HCT116 (cell line): Measurements from ENCODE around the gene CYP11A1. TPM values are rescaled to one million over a fixed set of nuclear protein-coding genes. Genes with fewer than 3 reads are reported as not detected.

ENCODE experiments used
- ATAC-seq: fragments of 200-7000 bp; cut with Tn5 transposase; 2 replicates; pipeline ENCODE4 v1.9.1; 2020; ENCODE audit warnings: mild to moderate bottlenecking, moderate library complexity
- BruUV-seq: library from RNA; stranded (reverse); fragments of 400-500 nt; replicated peaks from 2 replicates; lab custom pipeline; 2021; lab: Mats Ljungman, UMichigan
- CTCF ChIA-PET: fragments of 300-600 bp; sonication (Branson Sonifier 250); formaldehyde crosslinking; loops from one replicate; lab custom pipeline; 2021; ENCODE audit warnings: antibody characterized with exemption; lab: Charles Lee
- POLR2A ChIA-PET: fragments of 300-600, 350-600 bp; sonication (Branson Sonifier 250); formaldehyde crosslinking; loops from one replicate; lab custom pipeline; 2021; ENCODE audit warnings: antibody characterized with exemption; lab: Charles Lee
- RAD21 ChIA-PET, 2 experiments: fragments of 300-600 bp; sonication (Branson Sonifier 250); formaldehyde crosslinking; loops; one replicate each; lab custom pipeline; 2023; ENCODE audit warnings: low total read pairs in 2 of 2; ENCODE audit not compliant: uncharacterized antibody in 2 of 2, unreplicated experiment in 2 of 2, low non-redundant PET in 1 of 2; lab: Charles Lee
- DNase-seq: peaks from one replicate; pipeline ENCODE4 v3.0.0-alpha.2; 2010; ENCODE audit warnings: low read depth, low spot score
- H2AFZ ChIP-seq: fragments of 200-600 bp; shearing (Covaris generic), sonication (generic); 2 replicates; pipeline ENCODE4 v1.6.1; 2017; ENCODE audit warnings: low read depth, mixed run types, mixed read lengths, antibody characterized with exemption, low read length; ENCODE audit not compliant: poor library complexity, severe bottlenecking
- H3K27ac ChIP-seq: 2 replicates; pipeline ENCODE4 v1.5.1; 2012; ENCODE audit warnings: low read depth, low read length
- H3K27me3 ChIP-seq: fragments of 200-600 bp; sonication (generic); 2 replicates; pipeline ENCODE4 v1.6.1; 2016; ENCODE audit warnings: mixed run types, low read length, mixed read lengths; ENCODE audit not compliant: insufficient read depth
- H3K36me3 ChIP-seq, 2 experiments: fragments of 200-500 bp in 1 of 2; fragments of 200-600 bp in 1 of 2; sonication (Bioruptor generic) in 1 of 2; sonication (generic) in 1 of 2; 2 replicates each; pipeline versions ENCODE4 v1.5.1 to v1.6.1; 2014 to 2016; ENCODE audit warnings: low read length in 2 of 2, inconsistent platforms in 1 of 2, mixed read lengths in 1 of 2, mixed run types in 1 of 2; ENCODE audit not compliant: insufficient read depth in 2 of 2, control insufficient read depth in 1 of 2
- H3K4me1 ChIP-seq, 2 experiments: fragments of 200-600 bp in 1 of 2; sonication (generic) in 1 of 2; 2 replicates each; pipeline versions ENCODE4 v1.5.1 to v1.6.1; 2012 to 2017; ENCODE audit warnings: low read length in 2 of 2, inconsistent platforms in 1 of 2, mild to moderate bottlenecking in 1 of 2, mixed read lengths in 1 of 2, mixed run types in 1 of 2, moderate library complexity in 1 of 2; ENCODE audit not compliant: insufficient read depth in 2 of 2, control insufficient read depth in 1 of 2
- H3K4me2 ChIP-seq: fragments of 200-600 bp; sonication (generic); 2 replicates; pipeline ENCODE4 v1.6.1; 2017; ENCODE audit warnings: mixed run types, low read length, mixed read lengths
- H3K4me3 ChIP-seq, 2 experiments: fragments of 200-600 bp in 1 of 2; sonication (generic) in 1 of 2; replicated peaks in 1 of 2; 2 replicates each; pipeline ENCODE4 v1.5.1; 2011 to 2016; ENCODE audit warnings: low read length in 2 of 2, control low read depth in 1 of 2, low read depth in 1 of 2, mild to moderate bottlenecking in 1 of 2, mixed read lengths in 1 of 2, mixed run types in 1 of 2
- H3K79me2 ChIP-seq: fragments of 200-600 bp; sonication (generic); 2 replicates; pipeline ENCODE4 v1.6.1; 2017; ENCODE audit warnings: mild to moderate bottlenecking, mixed run types, low read length, moderate library complexity, mixed read lengths; ENCODE audit not compliant: insufficient read depth
- H3K9ac ChIP-seq: fragments of 200-600 bp; sonication (generic); 2 replicates; pipeline ENCODE4 v1.6.1; 2016; ENCODE audit warnings: low read length, mixed read lengths
- H3K9me2 ChIP-seq: fragments of 200-600 bp; sonication (generic), shearing (Covaris generic); 2 replicates; pipeline ENCODE4 v1.6.1; 2017; ENCODE audit warnings: mixed run types, mild to moderate bottlenecking, moderate library complexity; ENCODE audit not compliant: insufficient read depth
- H3K9me3 ChIP-seq, 2 experiments: fragments of 200-500 bp in 1 of 2; fragments of 200-600 bp in 1 of 2; sonication (Bioruptor generic) in 1 of 2; sonication (generic) in 1 of 2; 2 replicates each; pipeline ENCODE4 v1.6.1; 2014 to 2017; ENCODE audit warnings: low read length in 2 of 2, mixed read lengths in 2 of 2, inconsistent platforms in 1 of 2, low read depth in 1 of 2, mild to moderate bottlenecking in 1 of 2, mixed run types in 1 of 2, moderate library complexity in 1 of 2; ENCODE audit not compliant: control insufficient read depth in 1 of 2, insufficient read depth in 1 of 2
- H4K20me1 ChIP-seq: fragments of 200-600 bp; sonication (generic), shearing (Covaris generic); 2 replicates; pipeline ENCODE4 v1.6.1; 2017; ENCODE audit warnings: mixed run types, mild to moderate bottlenecking, moderate library complexity; ENCODE audit not compliant: insufficient read depth
- CBX3 ChIP-seq: IDR thresholded peaks from 2 replicates; pipeline ENCODE4 v1.6.1; 2012; ENCODE audit warnings: low read depth
- CEBPB ChIP-seq: IDR thresholded peaks from 2 replicates; pipeline ENCODE4 v1.6.1; 2012; ENCODE audit warnings: low read depth
- ELF1 ChIP-seq: IDR thresholded peaks from 2 replicates; pipeline ENCODE4 v1.6.1; 2012; ENCODE audit warnings: low read depth, borderline replicate concordance
- EZH2 ChIP-seq: fragments of 200-600 bp; sonication (generic); IDR thresholded peaks from 2 replicates; pipeline ENCODE4 v1.6.1; 2017; ENCODE audit warnings: antibody characterized with exemption, mixed run types
- EZH2phosphoT487 ChIP-seq: fragments of 200-600 bp; IDR thresholded peaks from 2 replicates; pipeline ENCODE4 v1.6.1; 2018; ENCODE audit warnings: antibody characterized with exemption, borderline replicate concordance
- FOSL1 ChIP-seq: IDR thresholded peaks from 2 replicates; pipeline ENCODE4 v1.6.1; 2012; ENCODE audit warnings: low read depth
- JUND ChIP-seq: IDR thresholded peaks from 2 replicates; pipeline ENCODE4 v1.6.1; 2012
- POLR2A ChIP-seq: IDR thresholded peaks from 2 replicates; pipeline ENCODE4 v1.7.0; 2011; ENCODE audit warnings: borderline replicate concordance; ENCODE audit not compliant: insufficient read depth, insufficient read length; ENCODE audit errors: extremely low read depth
- POLR2AphosphoS5 ChIP-seq: IDR thresholded peaks from 2 replicates; pipeline ENCODE4 v1.6.1; 2011; ENCODE audit warnings: mild to moderate bottlenecking, low read depth, low read length, moderate library complexity
- RAD21 ChIP-seq: IDR thresholded peaks from 2 replicates; pipeline ENCODE4 v1.6.1; 2012; ENCODE audit warnings: low read depth, mild to moderate bottlenecking
- SIN3A ChIP-seq: IDR thresholded peaks from 2 replicates; pipeline ENCODE4 v1.6.1; 2012; ENCODE audit warnings: low read depth
- SRF ChIP-seq: IDR thresholded peaks from 2 replicates; pipeline ENCODE4 v1.6.1; 2012; ENCODE audit warnings: low read depth
- TCF7L2 ChIP-seq: IDR thresholded peaks from 2 replicates; pipeline ENCODE4 v1.7.0; 2011; ENCODE audit warnings: borderline replicate concordance, inconsistent platforms; ENCODE audit not compliant: insufficient read depth, insufficient read length; ENCODE audit errors: extremely low read depth
- YY1 ChIP-seq: IDR thresholded peaks from 2 replicates; pipeline ENCODE4 v1.6.1; 2011; ENCODE audit warnings: low read length, low read depth, moderate library complexity, mild to moderate bottlenecking; ENCODE audit not compliant: insufficient replicate concordance; ENCODE audit errors: extremely low read depth
- ZFX ChIP-seq: fragments of 450-650 bp; IDR thresholded peaks from 2 replicates; pipeline ENCODE4 v1.6.1; 2017
- ZNF274 ChIP-seq: fragments of 200-500 bp; sonication (Bioruptor generic); IDR thresholded peaks from 2 replicates; pipeline ENCODE4 v1.6.1; 2014; ENCODE audit warnings: mild to moderate bottlenecking, low read depth, low read length, inconsistent platforms
- intact Hi-C: fragments of 100-400 bp; cut with micrococcal nuclease; formaldehyde crosslinking; loops from 2 replicates; pipeline ENCODE4 v1.10.0; 2022
- total RNA-seq: library from RNA; stranded (reverse); gene quantifications from one replicate; pipeline ENCODE4 v1.2.1, GENCODE V29; 2021; ENCODE audit not compliant: unreplicated experiment
- TF ChIP-seq, protein P1 (sequence below): IDR thresholded peaks from 2 replicates; pipeline ENCODE4 v1.6.1; 2012; ENCODE audit warnings: low read depth
- TF ChIP-seq, protein P2 (sequence below): IDR thresholded peaks from 2 replicates; pipeline ENCODE4 v1.6.1; 2012
- TF ChIP-seq, protein P3 (sequence below), 3 experiments: fragments of 200-600 bp in 1 of 3; sonication (generic) in 1 of 3; IDR thresholded peaks in 2 of 3; conservative IDR thresholded peaks in 1 of 3; 2 replicates each; pipeline ENCODE4 v1.5.1; 2012 to 2017; ENCODE audit warnings: low read depth in 2 of 3, low read length in 2 of 3, antibody characterized with exemption in 1 of 3, borderline replicate concordance in 1 of 3, control low read depth in 1 of 3, mild to moderate bottlenecking in 1 of 3, mixed read lengths in 1 of 3, mixed run types in 1 of 3, moderate library complexity in 1 of 3; ENCODE audit not compliant: insufficient read depth in 1 of 3
- TF ChIP-seq, protein P4 (sequence below): IDR thresholded peaks from 2 replicates; pipeline ENCODE4 v1.6.1; 2011; ENCODE audit warnings: mild to moderate bottlenecking, low read length, moderate library complexity; ENCODE audit not compliant: insufficient replicate concordance; ENCODE audit errors: extremely low read depth

The CYP11A1 gene
- total RNA-seq, 1 experiment from 2014 or later = 0.57 TPM

DNA sequence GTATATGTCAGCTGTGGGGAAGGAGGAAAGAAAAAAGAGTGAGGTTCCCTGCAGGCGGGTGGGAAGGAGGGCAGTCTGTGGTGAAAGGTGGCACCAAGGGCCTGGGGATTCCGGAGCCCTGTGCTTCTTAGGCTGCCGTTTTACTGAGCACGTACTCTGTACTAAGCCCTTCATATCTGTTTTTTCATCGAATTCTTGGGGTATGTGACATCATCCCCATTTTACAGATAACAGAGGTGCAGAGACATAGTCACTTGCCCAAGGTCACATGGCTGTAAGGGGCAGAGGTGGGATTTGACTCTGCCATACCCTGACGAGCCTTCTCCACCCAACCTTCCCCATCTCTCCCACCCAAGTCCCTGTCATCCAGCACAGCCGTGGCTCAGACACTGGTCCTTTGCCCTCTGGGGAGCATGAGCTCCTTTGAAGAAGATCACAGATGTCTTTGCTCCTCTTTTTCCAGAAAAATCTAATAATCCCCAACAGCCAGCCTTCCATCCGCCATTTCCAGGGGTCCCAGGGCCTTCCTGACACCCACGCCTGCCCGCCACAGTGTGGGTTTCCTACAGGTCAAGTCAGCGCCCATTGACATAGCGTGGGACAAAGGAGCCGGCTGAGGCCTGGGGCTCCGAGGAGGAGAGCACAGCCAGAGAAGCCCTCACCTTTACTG is 24.2 kb downstream of the CYP11A1 start:
- BruUV-seq = no TSS peak
- RAD21 ChIA-PET = no interaction called here
- Histone ChIP-seq H3K4me1 (peaks cover 0 to 6% of the 10 kb centered on the region in 2 experiments; a peak in 1 of 4 replicates), H2AFZ (no peak overlapping the region), H4K20me1 (no peaks in the 10 kb centered on the region), H3K27ac (no peak overlapping the region), H3K9me3 (no peaks in the 10 kb centered on the region), H3K27me3 (no peaks in the 10 kb centered on the region)
- intact Hi-C loops = no loop called here
- no peak for ATAC-seq
- CTCF ChIA-PET = no interaction called here
- TF ChIP-seq SIN3A (no peak), RAD21 (no peak), CEBPB (no peak), JUND (no peak), ZNF274 (no peak), FOSL1 (no peak), TCF7L2 (no peak), POLR2AphosphoS5 (no peak), ZFX (no peak), ELF1 (no peak), YY1 (no peak), POLR2A (no peak), EZH2 (no peak), EZH2phosphoT487 (no peak), SRF (no peak), CBX3 (no peak)
- TF ChIP-seq, protein P1, sequence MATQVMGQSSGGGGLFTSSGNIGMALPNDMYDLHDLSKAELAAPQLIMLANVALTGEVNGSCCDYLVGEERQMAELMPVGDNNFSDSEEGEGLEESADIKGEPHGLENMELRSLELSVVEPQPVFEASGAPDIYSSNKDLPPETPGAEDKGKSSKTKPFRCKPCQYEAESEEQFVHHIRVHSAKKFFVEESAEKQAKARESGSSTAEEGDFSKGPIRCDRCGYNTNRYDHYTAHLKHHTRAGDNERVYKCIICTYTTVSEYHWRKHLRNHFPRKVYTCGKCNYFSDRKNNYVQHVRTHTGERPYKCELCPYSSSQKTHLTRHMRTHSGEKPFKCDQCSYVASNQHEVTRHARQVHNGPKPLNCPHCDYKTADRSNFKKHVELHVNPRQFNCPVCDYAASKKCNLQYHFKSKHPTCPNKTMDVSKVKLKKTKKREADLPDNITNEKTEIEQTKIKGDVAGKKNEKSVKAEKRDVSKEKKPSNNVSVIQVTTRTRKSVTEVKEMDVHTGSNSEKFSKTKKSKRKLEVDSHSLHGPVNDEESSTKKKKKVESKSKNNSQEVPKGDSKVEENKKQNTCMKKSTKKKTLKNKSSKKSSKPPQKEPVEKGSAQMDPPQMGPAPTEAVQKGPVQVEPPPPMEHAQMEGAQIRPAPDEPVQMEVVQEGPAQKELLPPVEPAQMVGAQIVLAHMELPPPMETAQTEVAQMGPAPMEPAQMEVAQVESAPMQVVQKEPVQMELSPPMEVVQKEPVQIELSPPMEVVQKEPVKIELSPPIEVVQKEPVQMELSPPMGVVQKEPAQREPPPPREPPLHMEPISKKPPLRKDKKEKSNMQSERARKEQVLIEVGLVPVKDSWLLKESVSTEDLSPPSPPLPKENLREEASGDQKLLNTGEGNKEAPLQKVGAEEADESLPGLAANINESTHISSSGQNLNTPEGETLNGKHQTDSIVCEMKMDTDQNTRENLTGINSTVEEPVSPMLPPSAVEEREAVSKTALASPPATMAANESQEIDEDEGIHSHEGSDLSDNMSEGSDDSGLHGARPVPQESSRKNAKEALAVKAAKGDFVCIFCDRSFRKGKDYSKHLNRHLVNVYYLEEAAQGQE = no peak
- TF ChIP-seq, protein P2, sequence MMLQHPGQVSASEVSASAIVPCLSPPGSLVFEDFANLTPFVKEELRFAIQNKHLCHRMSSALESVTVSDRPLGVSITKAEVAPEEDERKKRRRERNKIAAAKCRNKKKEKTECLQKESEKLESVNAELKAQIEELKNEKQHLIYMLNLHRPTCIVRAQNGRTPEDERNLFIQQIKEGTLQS = no peak
- TF ChIP-seq, protein P3, sequence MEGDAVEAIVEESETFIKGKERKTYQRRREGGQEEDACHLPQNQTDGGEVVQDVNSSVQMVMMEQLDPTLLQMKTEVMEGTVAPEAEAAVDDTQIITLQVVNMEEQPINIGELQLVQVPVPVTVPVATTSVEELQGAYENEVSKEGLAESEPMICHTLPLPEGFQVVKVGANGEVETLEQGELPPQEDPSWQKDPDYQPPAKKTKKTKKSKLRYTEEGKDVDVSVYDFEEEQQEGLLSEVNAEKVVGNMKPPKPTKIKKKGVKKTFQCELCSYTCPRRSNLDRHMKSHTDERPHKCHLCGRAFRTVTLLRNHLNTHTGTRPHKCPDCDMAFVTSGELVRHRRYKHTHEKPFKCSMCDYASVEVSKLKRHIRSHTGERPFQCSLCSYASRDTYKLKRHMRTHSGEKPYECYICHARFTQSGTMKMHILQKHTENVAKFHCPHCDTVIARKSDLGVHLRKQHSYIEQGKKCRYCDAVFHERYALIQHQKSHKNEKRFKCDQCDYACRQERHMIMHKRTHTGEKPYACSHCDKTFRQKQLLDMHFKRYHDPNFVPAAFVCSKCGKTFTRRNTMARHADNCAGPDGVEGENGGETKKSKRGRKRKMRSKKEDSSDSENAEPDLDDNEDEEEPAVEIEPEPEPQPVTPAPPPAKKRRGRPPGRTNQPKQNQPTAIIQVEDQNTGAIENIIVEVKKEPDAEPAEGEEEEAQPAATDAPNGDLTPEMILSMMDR (IDR thresholded peaks at IDR 0.05 in 2 of 3, conservative IDR thresholded peaks at IDR 0.05 in 1 of 3; ENCODE audit: borderline replicate concordance in 1 of 3, insufficient read depth in 1 of 3, low read depth in 2 of 3, low read length in 2 of 3) = no peak
- TF ChIP-seq, protein P4, sequence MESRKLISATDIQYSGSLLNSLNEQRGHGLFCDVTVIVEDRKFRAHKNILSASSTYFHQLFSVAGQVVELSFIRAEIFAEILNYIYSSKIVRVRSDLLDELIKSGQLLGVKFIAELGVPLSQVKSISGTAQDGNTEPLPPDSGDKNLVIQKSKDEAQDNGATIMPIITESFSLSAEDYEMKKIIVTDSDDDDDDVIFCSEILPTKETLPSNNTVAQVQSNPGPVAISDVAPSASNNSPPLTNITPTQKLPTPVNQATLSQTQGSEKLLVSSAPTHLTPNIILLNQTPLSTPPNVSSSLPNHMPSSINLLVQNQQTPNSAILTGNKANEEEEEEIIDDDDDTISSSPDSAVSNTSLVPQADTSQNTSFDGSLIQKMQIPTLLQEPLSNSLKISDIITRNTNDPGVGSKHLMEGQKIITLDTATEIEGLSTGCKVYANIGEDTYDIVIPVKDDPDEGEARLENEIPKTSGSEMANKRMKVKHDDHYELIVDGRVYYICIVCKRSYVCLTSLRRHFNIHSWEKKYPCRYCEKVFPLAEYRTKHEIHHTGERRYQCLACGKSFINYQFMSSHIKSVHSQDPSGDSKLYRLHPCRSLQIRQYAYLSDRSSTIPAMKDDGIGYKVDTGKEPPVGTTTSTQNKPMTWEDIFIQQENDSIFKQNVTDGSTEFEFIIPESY = no peak
- TF ChIP-seq, all 23 proteins: peak for 0
- H3K9me2 ChIP-seq = no peaks in the 10 kb centered on the region
- POLR2A ChIA-PET = no interaction called here
- DNase-seq = no peak
- H3K36me3 ChIP-seq = no peaks in the 10 kb centered on the region
- no peak overlapping the region for H3K4me2 ChIP-seq
- no peak overlapping the region for H3K9ac ChIP-seq
- no peak overlapping the region for H3K4me3 ChIP-seq
- H3K79me2 ChIP-seq = no peaks in the 10 kb centered on the region
